ENCODE results near the gene NTM. TPM values are rescaled to one million over a fixed set of nuclear protein-coding genes. Genes with fewer than 3 reads are reported as not detected.

NTM gene
- total RNA-seq, 4 donors from 2014 or later, result 0.21 to 3.2 (median 0.84) TPM

GRCh38 chr11:132346558-132347148 is 976.2 kb downstream of the NTM start:
- no peaks in the 10 kb centered on the region for H3K36me3 ChIP-seq
- H3K27ac ChIP-seq, result no peak overlapping the region
- TF ChIP-seq POLR2A (IDR thresholded peaks at IDR 0.05) (no peak), CTCF (IDR thresholded peaks at IDR 0.05) (no peak)
- H3K4me3 ChIP-seq, result no peak overlapping the region
- H3K27me3 ChIP-seq, result no peaks in the 10 kb centered on the region
- 53 to 62% methylated on average over 6 of the region's 6 CpGs for WGBS, 2 donors
- no peak for DNase-seq
- no peaks in the 10 kb centered on the region for H3K4me1 ChIP-seq
- intact Hi-C loops (cut with DNase I), result no loop called here
- no peaks in the 10 kb centered on the region for H3K9me3 ChIP-seq

- H3K36me3 ChIP-seq, result no peaks in the 10 kb centered on the region
- H3K9me3 ChIP-seq, result peaks cover 0 to under 1% (median 0%) of the 10 kb centered on the region in 3 donors
- DNase-seq, result no peak
- 64% methylated on average over 15 to 16 of the region's 22 CpGs for WGBS, 2 donors
- intact Hi-C loops (cut with DNase I), result no loop called here
- no peak overlapping the region for H3K4me3 ChIP-seq
- no peaks in the 10 kb centered on the region for H3K27me3 ChIP-seq
- no peaks in the 10 kb centered on the region for H3K4me1 ChIP-seq
- no peak for TF ChIP-seq POLR2A (IDR thresholded peaks at IDR 0.05)
- TF ChIP-seq CTCF (IDR thresholded peaks at IDR 0.05), result no peak
- no peak overlapping the region for H3K27ac ChIP-seq
Measured at GRCh38 chr11:132347156-132348090, 977.0 kb downstream of the NTM start.

DNA sequence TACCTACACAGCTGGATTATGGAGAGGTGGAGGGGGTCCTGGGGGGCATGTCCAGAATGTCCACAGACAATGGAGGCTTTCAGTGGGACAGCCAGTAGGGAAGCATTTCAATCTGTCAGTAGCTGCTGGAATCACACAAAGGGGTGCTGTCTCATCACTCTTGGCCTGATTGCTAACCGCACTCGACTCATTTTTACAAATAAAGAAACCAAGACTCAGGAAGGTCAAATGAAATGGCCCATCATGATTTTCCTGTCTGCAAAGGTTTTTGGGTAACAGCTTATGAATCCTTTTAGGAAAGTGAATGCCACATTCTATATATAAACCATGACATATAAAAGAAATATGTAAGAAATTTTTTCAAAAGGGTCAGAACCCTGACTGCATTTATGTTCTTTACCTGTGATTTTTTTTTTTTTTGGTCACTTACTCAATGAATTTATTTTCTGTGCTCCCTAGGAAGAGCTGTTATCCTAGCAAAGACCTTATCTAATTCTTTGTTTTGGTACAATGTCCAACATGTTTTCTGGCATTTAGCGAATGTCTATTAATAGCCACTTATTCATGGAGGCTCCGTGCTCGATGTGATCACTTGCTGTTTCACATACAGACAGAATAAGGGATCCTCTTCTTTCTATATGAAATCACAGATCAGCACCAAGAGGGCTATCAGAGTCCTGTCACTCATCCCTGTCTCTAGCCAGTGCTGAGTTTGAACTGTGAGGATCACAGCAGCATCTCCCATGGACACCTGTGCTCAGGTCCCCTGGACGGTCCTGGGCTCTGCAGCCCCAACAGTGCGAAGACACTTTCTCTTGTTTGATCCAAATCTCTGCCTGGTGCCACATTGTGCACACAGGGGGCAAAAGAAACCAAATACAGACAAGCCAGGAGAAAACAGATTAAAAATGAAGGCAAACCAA is 979.7 kb downstream of the NTM start:
- Histone ChIP-seq H3K27ac (no peak overlapping the region), H3K4me1 (no peaks in the 10 kb centered on the region), H3K36me3 (no peaks in the 10 kb centered on the region), H3K9me3 (peaks cover 0 to 3% (median 0%) of the 10 kb centered on the region in 3 donors), H3K4me3 (no peak overlapping the region), H3K27me3 (no peaks in the 10 kb centered on the region)
- TF ChIP-seq POLR2A (IDR thresholded peaks at IDR 0.05) (no peak), CTCF (IDR thresholded peaks at IDR 0.05) (no peak)
- no peak for DNase-seq
- WGBS, 2 donors, result 65 to 82% methylated on average over 7 of the region's 7 CpGs
- intact Hi-C loops (cut with DNase I), result no loop called here

- intact Hi-C loops (cut with DNase I), result no loop called here
- Histone ChIP-seq H3K9me3 (peaks cover 0 to 4% (median 0%) of the 10 kb centered on the region in 3 donors), H3K4me1 (no peaks in the 10 kb centered on the region), H3K36me3 (no peaks in the 10 kb centered on the region), H3K4me3 (no peak overlapping the region), H3K27ac (no peak overlapping the region), H3K27me3 (no peaks in the 10 kb centered on the region)
- no peak for TF ChIP-seq CTCF (IDR thresholded peaks at IDR 0.05)
- DNase-seq, result no peak
- WGBS, 2 donors, result 50 to 90% methylated on average over 1 to 6 of the region's 7 CpGs
Measured at GRCh38 chr11:132351050-132351449, 980.6 kb downstream of the NTM start.

All from esophagus squamous epithelium (tissue), 5 donors.